Measurements from ENCODE around the gene DMRT1. TPM values are rescaled to one million over a fixed set of nuclear protein-coding genes. Genes with fewer than 3 reads are reported as not detected.

Gene DMRT1
- total RNA-seq, 1 experiment from 2014 or later = not detected

DNA sequence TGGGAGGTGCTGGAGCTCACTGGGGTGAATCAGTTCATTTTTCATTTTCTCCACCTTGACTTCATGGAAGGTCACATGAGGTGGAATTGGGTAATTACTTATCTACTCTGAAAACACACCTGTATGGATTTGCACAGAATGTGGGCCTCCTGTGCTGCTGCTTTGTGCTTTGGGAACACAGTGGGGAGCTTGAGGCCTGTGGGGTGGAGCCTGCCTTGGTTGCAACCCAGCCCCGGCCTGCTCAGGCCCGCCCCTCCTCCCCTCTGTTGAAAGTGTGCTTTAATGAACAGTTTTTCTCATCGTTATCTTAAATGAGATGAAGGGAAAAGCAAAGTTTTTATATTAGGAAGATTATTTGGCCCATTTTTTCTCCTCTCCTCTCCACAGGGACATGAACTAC lies 106.5 kb downstream of the DMRT1 start:
- Histone ChIP-seq H3K27me3 (ENCODE audit: control insufficient read depth, insufficient read depth, low read length) (no peaks in the 10 kb centered on the region), H3K4me3 (ENCODE audit: low read depth in 2 of 2, low read length in 2 of 2) (no peak overlapping the region), H3K4me1 (ENCODE audit: control insufficient read depth, insufficient read depth, low read length) (no peaks in the 10 kb centered on the region), H3K36me3 (ENCODE audit: control insufficient read depth, insufficient read depth, low read length) (no peaks in the 10 kb centered on the region), H3K27ac (ENCODE audit: low read length) (no peak overlapping the region), H3K9me3 (ENCODE audit: control insufficient read depth, insufficient read depth, low read depth, low read length) (no peaks in the 10 kb centered on the region)
- ATAC-seq (no peak), DNase-seq (ENCODE audit: low read depth, low spot score) (no peak)
- no TSS peak for BruUV-seq (replicated peaks)
- no peak for TF ChIP-seq POLR2AphosphoS5 (IDR thresholded peaks at IDR 0.05; ENCODE audit: low read depth, low read length)
- intact Hi-C loops (cut with micrococcal nuclease; ENCODE audit: unreplicated experiment) (no loop called here), in situ Hi-C loops (cut with HindIII; ENCODE audit: low pct_unique_long_range_greater_than_20kb, low sequenced_read_pairs) (no loop called here)
- CTCF ChIA-PET = no interaction called here
- POLR2A ChIA-PET = no interaction called here

DNA sequence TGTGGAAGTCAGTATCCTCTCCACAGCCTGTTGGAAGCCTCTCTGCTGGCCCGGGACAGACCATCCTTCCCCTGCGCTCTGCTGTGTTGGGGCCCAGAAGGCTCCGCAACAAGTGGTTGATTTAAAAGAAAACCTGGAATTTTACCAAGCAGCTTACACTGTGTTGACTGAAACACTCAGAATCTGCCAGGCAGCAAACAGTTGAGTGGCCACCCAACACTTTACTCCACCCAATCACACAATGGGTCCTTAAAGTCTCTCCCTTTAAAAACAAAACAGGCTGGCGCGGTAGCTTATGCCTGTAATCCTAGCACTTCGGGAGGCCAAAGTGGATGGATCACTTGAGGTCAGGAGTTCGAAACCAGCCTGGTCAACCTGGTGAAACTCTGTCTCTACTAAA lies 107.0 kb downstream of the DMRT1 start:
- DNase-seq (ENCODE audit: low read depth, low spot score) = no peak
- intact Hi-C loops (cut with micrococcal nuclease; ENCODE audit: unreplicated experiment) = no loop called here
- ChIA-PET POLR2A (no interaction called here), CTCF (no interaction called here)
- H3K27ac ChIP-seq (ENCODE audit: low read length) = no peak overlapping the region
- H3K36me3 ChIP-seq (ENCODE audit: control insufficient read depth, insufficient read depth, low read length) = no peaks in the 10 kb centered on the region
- TF ChIP-seq SIN3A (IDR thresholded peaks at IDR 0.05; ENCODE audit: borderline replicate concordance, insufficient read depth, low read depth, low read length) = no peak
- TF ChIP-seq, protein P1, sequence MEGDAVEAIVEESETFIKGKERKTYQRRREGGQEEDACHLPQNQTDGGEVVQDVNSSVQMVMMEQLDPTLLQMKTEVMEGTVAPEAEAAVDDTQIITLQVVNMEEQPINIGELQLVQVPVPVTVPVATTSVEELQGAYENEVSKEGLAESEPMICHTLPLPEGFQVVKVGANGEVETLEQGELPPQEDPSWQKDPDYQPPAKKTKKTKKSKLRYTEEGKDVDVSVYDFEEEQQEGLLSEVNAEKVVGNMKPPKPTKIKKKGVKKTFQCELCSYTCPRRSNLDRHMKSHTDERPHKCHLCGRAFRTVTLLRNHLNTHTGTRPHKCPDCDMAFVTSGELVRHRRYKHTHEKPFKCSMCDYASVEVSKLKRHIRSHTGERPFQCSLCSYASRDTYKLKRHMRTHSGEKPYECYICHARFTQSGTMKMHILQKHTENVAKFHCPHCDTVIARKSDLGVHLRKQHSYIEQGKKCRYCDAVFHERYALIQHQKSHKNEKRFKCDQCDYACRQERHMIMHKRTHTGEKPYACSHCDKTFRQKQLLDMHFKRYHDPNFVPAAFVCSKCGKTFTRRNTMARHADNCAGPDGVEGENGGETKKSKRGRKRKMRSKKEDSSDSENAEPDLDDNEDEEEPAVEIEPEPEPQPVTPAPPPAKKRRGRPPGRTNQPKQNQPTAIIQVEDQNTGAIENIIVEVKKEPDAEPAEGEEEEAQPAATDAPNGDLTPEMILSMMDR (IDR thresholded peaks at IDR 0.05) = no peak
- TF ChIP-seq TCF7L2 (IDR thresholded peaks at IDR 0.05; ENCODE audit: low read depth, low read length) = no peak
- TF ChIP-seq, protein P2, sequence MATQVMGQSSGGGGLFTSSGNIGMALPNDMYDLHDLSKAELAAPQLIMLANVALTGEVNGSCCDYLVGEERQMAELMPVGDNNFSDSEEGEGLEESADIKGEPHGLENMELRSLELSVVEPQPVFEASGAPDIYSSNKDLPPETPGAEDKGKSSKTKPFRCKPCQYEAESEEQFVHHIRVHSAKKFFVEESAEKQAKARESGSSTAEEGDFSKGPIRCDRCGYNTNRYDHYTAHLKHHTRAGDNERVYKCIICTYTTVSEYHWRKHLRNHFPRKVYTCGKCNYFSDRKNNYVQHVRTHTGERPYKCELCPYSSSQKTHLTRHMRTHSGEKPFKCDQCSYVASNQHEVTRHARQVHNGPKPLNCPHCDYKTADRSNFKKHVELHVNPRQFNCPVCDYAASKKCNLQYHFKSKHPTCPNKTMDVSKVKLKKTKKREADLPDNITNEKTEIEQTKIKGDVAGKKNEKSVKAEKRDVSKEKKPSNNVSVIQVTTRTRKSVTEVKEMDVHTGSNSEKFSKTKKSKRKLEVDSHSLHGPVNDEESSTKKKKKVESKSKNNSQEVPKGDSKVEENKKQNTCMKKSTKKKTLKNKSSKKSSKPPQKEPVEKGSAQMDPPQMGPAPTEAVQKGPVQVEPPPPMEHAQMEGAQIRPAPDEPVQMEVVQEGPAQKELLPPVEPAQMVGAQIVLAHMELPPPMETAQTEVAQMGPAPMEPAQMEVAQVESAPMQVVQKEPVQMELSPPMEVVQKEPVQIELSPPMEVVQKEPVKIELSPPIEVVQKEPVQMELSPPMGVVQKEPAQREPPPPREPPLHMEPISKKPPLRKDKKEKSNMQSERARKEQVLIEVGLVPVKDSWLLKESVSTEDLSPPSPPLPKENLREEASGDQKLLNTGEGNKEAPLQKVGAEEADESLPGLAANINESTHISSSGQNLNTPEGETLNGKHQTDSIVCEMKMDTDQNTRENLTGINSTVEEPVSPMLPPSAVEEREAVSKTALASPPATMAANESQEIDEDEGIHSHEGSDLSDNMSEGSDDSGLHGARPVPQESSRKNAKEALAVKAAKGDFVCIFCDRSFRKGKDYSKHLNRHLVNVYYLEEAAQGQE (IDR thresholded peaks at IDR 0.05; ENCODE audit: insufficient read depth in 1 of 2, low read depth in 2 of 2, low read length in 1 of 2) = no peak
- no peak for TF ChIP-seq POLR2AphosphoS5 (IDR thresholded peaks at IDR 0.05; ENCODE audit: low read depth, low read length)
- BruUV-seq (replicated peaks) = no TSS peak
- no peak for ATAC-seq
- no peaks in the 10 kb centered on the region for H3K4me1 ChIP-seq (ENCODE audit: control insufficient read depth, insufficient read depth, low read length)
- no peak overlapping the region for H3K4me3 ChIP-seq (ENCODE audit: low read depth in 2 of 2, low read length in 2 of 2)
- no peaks in the 10 kb centered on the region for H3K9me3 ChIP-seq (ENCODE audit: control insufficient read depth, insufficient read depth, low read depth, low read length)
- in situ Hi-C loops (cut with HindIII; ENCODE audit: low pct_unique_long_range_greater_than_20kb, low sequenced_read_pairs) = no loop called here
- no peaks in the 10 kb centered on the region for H3K27me3 ChIP-seq (ENCODE audit: control insufficient read depth, insufficient read depth, low read length)

DNA sequence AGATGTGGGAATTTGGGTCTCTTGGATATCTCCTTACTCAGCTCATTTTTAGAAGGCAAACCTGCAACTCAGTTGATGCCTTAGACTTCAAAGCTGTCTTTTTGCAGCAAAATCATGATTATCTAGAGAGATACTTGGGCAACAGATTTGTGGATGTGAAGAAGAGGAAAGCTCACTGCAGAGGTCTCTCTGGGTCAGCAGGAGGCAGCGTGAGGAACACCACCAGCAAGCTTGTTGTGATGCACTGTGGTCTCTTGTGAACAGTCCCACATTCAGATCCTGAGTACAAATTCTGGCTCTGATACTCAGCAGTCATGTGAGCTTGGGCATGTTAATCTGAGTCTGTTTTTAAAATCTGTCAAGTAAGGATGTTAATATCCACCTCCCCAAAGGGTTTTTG lies 108.6 kb downstream of the DMRT1 start:
- intact Hi-C loops (cut with micrococcal nuclease; ENCODE audit: unreplicated experiment) (no loop called here), in situ Hi-C loops (cut with HindIII; ENCODE audit: low pct_unique_long_range_greater_than_20kb, low sequenced_read_pairs) (no loop called here)
- DNase-seq (ENCODE audit: low read depth, low spot score) (no peak), ATAC-seq (no peak)
- H3K4me3 ChIP-seq (ENCODE audit: low read depth in 2 of 2, low read length in 2 of 2) = no peak overlapping the region
- H3K4me1 ChIP-seq (ENCODE audit: control insufficient read depth, insufficient read depth, low read length) = no peaks in the 10 kb centered on the region
- TF ChIP-seq POLR2AphosphoS5 (IDR thresholded peaks at IDR 0.05; ENCODE audit: low read depth, low read length) = no peak
- TF ChIP-seq, protein P2 (IDR thresholded peaks at IDR 0.05; ENCODE audit: insufficient read depth in 1 of 2, low read depth in 2 of 2, low read length in 1 of 2) = no peak
- no peak for TF ChIP-seq TCF7L2 (IDR thresholded peaks at IDR 0.05; ENCODE audit: low read depth, low read length)
- no peak for TF ChIP-seq SIN3A (IDR thresholded peaks at IDR 0.05; ENCODE audit: borderline replicate concordance, insufficient read depth, low read depth, low read length)
- TF ChIP-seq, protein P1 (IDR thresholded peaks at IDR 0.05) = no peak
- no peak overlapping the region for H3K27ac ChIP-seq (ENCODE audit: low read length)
- ChIA-PET CTCF (no interaction called here), POLR2A (no interaction called here)
- H3K27me3 ChIP-seq (ENCODE audit: control insufficient read depth, insufficient read depth, low read length) = no peaks in the 10 kb centered on the region
- no peaks in the 10 kb centered on the region for H3K36me3 ChIP-seq (ENCODE audit: control insufficient read depth, insufficient read depth, low read length)
- BruUV-seq (replicated peaks) = no TSS peak
- no peaks in the 10 kb centered on the region for H3K9me3 ChIP-seq (ENCODE audit: control insufficient read depth, insufficient read depth, low read depth, low read length)

All from Panc1 (cell line).